PFSK-1 (cell line): Measurements from ENCODE around the gene ZNRF4.

ENCODE experiments used
- FOXP2 ChIP-seq: optimal IDR thresholded peaks from 2 replicates; pipeline ENCODE3; 2011; ENCODE audit warnings: borderline replicate concordance, control low read depth, inconsistent platforms; ENCODE audit not compliant: insufficient read depth; ENCODE audit errors: extremely low read length, extremely low read depth
- POLR2AphosphoS5 ChIP-seq: IDR thresholded peaks from 2 replicates; pipeline ENCODE4 v1.6.1; 2012; ENCODE audit warnings: low read depth, mild to moderate bottlenecking, control low read depth, low read length, moderate library complexity
- TAF1 ChIP-seq: IDR thresholded peaks from 2 replicates; pipeline ENCODE4 v1.6.1; 2012; ENCODE audit warnings: low read length, control low read depth, borderline replicate concordance; ENCODE audit not compliant: insufficient read depth

- TF ChIP-seq POLR2AphosphoS5 (no peak), TAF1 (no peak), FOXP2 (no peak)
Measured at GRCh38 chr19:5434970-5435641, 20.1 kb upstream of the ZNRF4 start.
